H9 (cell line): ENCODE measurements around the gene MTRF1. TPM values are rescaled to one million over a fixed set of nuclear protein-coding genes. Genes with fewer than 3 reads are reported as not detected.

Experiments
- DNase-seq: peaks from one replicate; pipeline ENCODE4 v3.0.0-alpha.2; 2017
- H2AFZ ChIP-seq: one replicate; pipeline ENCODE4 v1.6.1; 2013; ENCODE audit warnings: mild to moderate bottlenecking, low read length, control low read depth, moderate library complexity
- H2AK5ac ChIP-seq: 2 replicates; pipeline ENCODE4 v1.6.1; 2013; ENCODE audit warnings: low read length, control low read depth, mixed read lengths; ENCODE audit not compliant: insufficient read length
- H2BK120ac ChIP-seq: one replicate; pipeline ENCODE4 v1.6.1; 2013; ENCODE audit warnings: low read depth, mild to moderate bottlenecking, low read length, control low read depth, inconsistent platforms; ENCODE audit not compliant: poor library complexity, severe bottlenecking
- H2BK12ac ChIP-seq: 2 replicates; pipeline ENCODE4 v1.6.1; 2013; ENCODE audit warnings: low read length, control low read depth, mixed read lengths, low read depth; ENCODE audit not compliant: insufficient read length
- H2BK15ac ChIP-seq: 2 replicates; pipeline ENCODE4 v1.6.1; 2013; ENCODE audit warnings: low read depth, low read length, control low read depth
- H2BK20ac ChIP-seq: one replicate; pipeline ENCODE4 v1.6.1; 2013; ENCODE audit warnings: low read depth, mild to moderate bottlenecking, low read length, control low read depth, inconsistent platforms; ENCODE audit not compliant: poor library complexity, severe bottlenecking
- H2BK5ac ChIP-seq: 2 replicates; pipeline ENCODE4 v1.6.1; 2013; ENCODE audit warnings: low read length, control low read depth, mixed read lengths; ENCODE audit not compliant: insufficient read length
- H3K14ac ChIP-seq: 2 replicates; pipeline ENCODE4 v1.6.1; 2013; ENCODE audit warnings: low read length, control low read depth; ENCODE audit not compliant: insufficient read depth
- H3K18ac ChIP-seq: 2 replicates; pipeline ENCODE4 v1.6.1; 2013; ENCODE audit warnings: low read depth, mild to moderate bottlenecking, mixed read lengths, low read length, control low read depth; ENCODE audit not compliant: insufficient read length
- H3K23ac ChIP-seq: 2 replicates; pipeline ENCODE4 v1.6.1; 2013; ENCODE audit warnings: low read length, control low read depth, mixed read lengths, low read depth; ENCODE audit not compliant: insufficient read length
- H3K23me2 ChIP-seq: 2 replicates; pipeline ENCODE4 v1.6.1; 2013; ENCODE audit warnings: low read depth, mild to moderate bottlenecking, mixed read lengths, low read length, control low read depth; ENCODE audit not compliant: insufficient read length, poor library complexity, severe bottlenecking
- H3K27ac ChIP-seq: 2 replicates; pipeline ENCODE4 v1.5.1; 2013; ENCODE audit warnings: low read length, control low read depth, mixed read lengths, low read depth; ENCODE audit not compliant: insufficient read length
- H3K27me3 ChIP-seq: 2 replicates; pipeline ENCODE4 v1.6.1; 2013; ENCODE audit warnings: low read length, control low read depth, inconsistent platforms; ENCODE audit not compliant: insufficient read depth
- H3K4ac ChIP-seq: 2 replicates; pipeline ENCODE4 v1.6.1; 2013; ENCODE audit warnings: low read depth, mild to moderate bottlenecking, control low read depth, inconsistent platforms, low read length, moderate library complexity
- H3K4me1 ChIP-seq: 2 replicates; pipeline ENCODE4 v1.6.1; 2013; ENCODE audit warnings: low read length, control low read depth, inconsistent platforms; ENCODE audit not compliant: insufficient read depth
- H3K4me2 ChIP-seq: 2 replicates; pipeline ENCODE4 v1.6.1; 2013; ENCODE audit warnings: low read length, control low read depth, mixed read lengths; ENCODE audit not compliant: insufficient read length, insufficient read depth
- H3K56ac ChIP-seq: 2 replicates; pipeline ENCODE4 v1.6.1; 2013; ENCODE audit warnings: low read depth, mild to moderate bottlenecking, mixed read lengths, low read length, control low read depth; ENCODE audit not compliant: insufficient read length
- H3K79me1 ChIP-seq: 2 replicates; pipeline ENCODE4 v1.6.1; 2013; ENCODE audit warnings: low read depth, mild to moderate bottlenecking, moderate library complexity, low read length, control low read depth, inconsistent platforms; ENCODE audit not compliant: insufficient read depth, poor library complexity, severe bottlenecking
- H3K79me2 ChIP-seq: 2 replicates; pipeline ENCODE4 v1.6.1; 2013; ENCODE audit warnings: low read length, control low read depth, inconsistent platforms; ENCODE audit not compliant: insufficient read depth
- H3K9ac ChIP-seq: 2 replicates; pipeline ENCODE4 v1.6.1; 2013; ENCODE audit warnings: low read length, control low read depth, mixed read lengths; ENCODE audit not compliant: insufficient read length; ENCODE audit errors: extremely low read depth
- H3K9me3 ChIP-seq: one replicate; pipeline ENCODE4 v1.6.1; 2013; ENCODE audit warnings: low read depth, low read length, inconsistent platforms; ENCODE audit not compliant: control insufficient read depth
- H3T11ph ChIP-seq: one replicate; pipeline ENCODE4 v1.6.1; 2013; ENCODE audit warnings: mild to moderate bottlenecking, low read length, control low read depth, inconsistent platforms
- H4K20me1 ChIP-seq: one replicate; pipeline ENCODE4 v1.6.1; 2013; ENCODE audit not compliant: control insufficient read depth, insufficient read length, insufficient read depth
- H4K5ac ChIP-seq: 2 replicates; pipeline ENCODE4 v1.6.1; 2013; ENCODE audit warnings: low read depth, mild to moderate bottlenecking, mixed read lengths, low read length, control low read depth; ENCODE audit not compliant: insufficient read length
- H4K8ac ChIP-seq: replicated peaks from 2 replicates; pipeline ENCODE4 v1.6.1; 2013; ENCODE audit warnings: low read length, control low read depth, mixed read lengths, low read depth; ENCODE audit not compliant: insufficient read length
- H4K91ac ChIP-seq: 2 replicates; pipeline ENCODE4 v1.6.1; 2013; ENCODE audit warnings: low read depth, mild to moderate bottlenecking, moderate library complexity, mixed read lengths, low read length, control low read depth; ENCODE audit not compliant: insufficient read length
- H3K27ac Mint-ChIP-seq, 3 experiments: 2 replicates in 2 of 3; 3 replicates in 1 of 3; pipeline ENCODE4 v1.8.0; 2020 to 2021; ENCODE audit warnings: mixed read lengths in 3 of 3, mild to moderate bottlenecking in 1 of 3, moderate library complexity in 1 of 3
- H3K27me3 Mint-ChIP-seq: 2 replicates; pipeline ENCODE4 v1.8.0; 2021; ENCODE audit warnings: low read depth, mild to moderate bottlenecking, moderate library complexity, mixed read lengths
- H3K36me3 Mint-ChIP-seq, 3 experiments: 2 replicates in 2 of 3; 3 replicates in 1 of 3; pipeline ENCODE4 v1.8.0; 2020 to 2021; ENCODE audit warnings: low read depth in 3 of 3, mixed read lengths in 3 of 3; ENCODE audit not compliant: insufficient read depth in 1 of 3
- H3K4me1 Mint-ChIP-seq, 2 experiments: 2 replicates each; pipeline ENCODE4 v1.8.0; 2020; ENCODE audit warnings: mixed read lengths in 2 of 2
- H3K4me3 Mint-ChIP-seq, 2 experiments: 2 replicates in 1 of 2; 3 replicates in 1 of 2; pipeline ENCODE4 v1.8.0; 2020 to 2021; ENCODE audit warnings: mild to moderate bottlenecking in 2 of 2, mixed read lengths in 2 of 2, moderate library complexity in 1 of 2
- H3K9me3 Mint-ChIP-seq, 2 experiments: 2 replicates in 1 of 2; 3 replicates in 1 of 2; pipeline ENCODE4 v1.8.0; 2020; ENCODE audit warnings: mild to moderate bottlenecking in 2 of 2, mixed read lengths in 2 of 2, moderate library complexity in 1 of 2
- CTCF ChIP-seq: fragments of 200-600 bp; sonication (generic); conservative IDR thresholded peaks from 3 replicates; pipeline ENCODE4 v1.8.0; 2021; ENCODE audit warnings: antibody characterized with exemption, mild to moderate bottlenecking
- WGBS: extraction: QIAGEN DNeasy Blood & Tissue Kit; methylation state at CpG from one replicate; pipeline ENCODE4 v1.1.7; 2013; ENCODE audit warnings: missing lambda C conversion rate, low lambda C conversion rate, mixed read lengths; ENCODE audit not compliant: insufficient read length; ENCODE audit errors: extremely low coverage; 5-methylcytosine and 5-hydroxymethylcytosine counted together
- total RNA-seq: library from RNA; stranded (reverse); gene quantifications from 2 replicates; pipeline ENCODE4 v1.2.1, GENCODE V29; 2021

Gene MTRF1
- total RNA-seq, 1 experiment from 2014 or later, result 16.2 TPM

- H3K18ac ChIP-seq, result no peak overlapping the region
- peak; percentile 67 for DNase-seq
- H3K23ac ChIP-seq, result no peak overlapping the region
- no peak overlapping the region for H3K14ac ChIP-seq
- H2AFZ ChIP-seq, result no peak overlapping the region
- no peaks in the 10 kb centered on the region for H3K79me2 ChIP-seq
- H3K4me1 ChIP-seq, result no peaks in the 10 kb centered on the region
- no peaks in the 10 kb centered on the region for H3K9me3 Mint-ChIP-seq
- no peaks in the 10 kb centered on the region for H3K9me3 ChIP-seq
- H2BK15ac ChIP-seq, result no peak overlapping the region
- H2AK5ac ChIP-seq, result no peak overlapping the region
- no peak overlapping the region for H3K9ac ChIP-seq
- peak; percentile 84 for TF ChIP-seq CTCF
- H2BK12ac ChIP-seq, result no peak overlapping the region
- no peak overlapping the region for H3K56ac ChIP-seq
- no peak overlapping the region for H3K4ac ChIP-seq
- H2BK5ac ChIP-seq, result no peak overlapping the region
- H3K27me3 Mint-ChIP-seq, result no peaks in the 10 kb centered on the region
- H3K79me1 ChIP-seq, result no peaks in the 10 kb centered on the region
- no peak overlapping the region for H4K8ac ChIP-seq
- no peak overlapping the region for H4K91ac ChIP-seq
- H3K27me3 ChIP-seq, result no peaks in the 10 kb centered on the region; the same call in 1 of the 2 replicates
- H2BK20ac ChIP-seq, result no peak overlapping the region
- peak overlapping the region in 1 of 3 experiments; percentile 64; a peak in 2 of 7 replicates for H3K27ac Mint-ChIP-seq
- no peak overlapping the region for H2BK120ac ChIP-seq
- H3K23me2 ChIP-seq, result no peaks in the 10 kb centered on the region
- H4K5ac ChIP-seq, result no peak overlapping the region
- H3T11ph ChIP-seq, result no peak overlapping the region
- WGBS, result no CpG with 5 or more reads among the region's 6 CpGs
- H4K20me1 ChIP-seq, result no peaks in the 10 kb centered on the region
- H3K36me3 Mint-ChIP-seq, result peaks cover 0 to 6% (median 2%) of the 10 kb centered on the region in 3 experiments; a peak in 3 of 7 replicates
- H3K27ac ChIP-seq, result no peak overlapping the region
- H3K4me3 Mint-ChIP-seq, result no peak overlapping the region
- H3K4me2 ChIP-seq, result no peak overlapping the region
- H3K4me1 Mint-ChIP-seq, result no peaks in the 10 kb centered on the region
These were observed 41.0 kb downstream of the MTRF1 start for GRCh38 chr13:41222259-41222852.
